ENCODE results near the gene TMEM201.

- no peak for TF ChIP-seq CTCF (IDR thresholded peaks at IDR 0.05)
- TF ChIP-seq POLR2A (IDR thresholded peaks at IDR 0.05) = no peak
These were observed 17.7 kb downstream of the TMEM201 start for GRCh38 chr1:9606458-9606857.
